ENCODE results near the gene RAI1. TPM values are rescaled to one million over a fixed set of nuclear protein-coding genes. Genes with fewer than 3 reads are reported as not detected.

RAI1 gene
- total and polyA plus RNA-seq, 10 donors: 5.4 to 61.9 (median 35.2) TPM

DNA sequence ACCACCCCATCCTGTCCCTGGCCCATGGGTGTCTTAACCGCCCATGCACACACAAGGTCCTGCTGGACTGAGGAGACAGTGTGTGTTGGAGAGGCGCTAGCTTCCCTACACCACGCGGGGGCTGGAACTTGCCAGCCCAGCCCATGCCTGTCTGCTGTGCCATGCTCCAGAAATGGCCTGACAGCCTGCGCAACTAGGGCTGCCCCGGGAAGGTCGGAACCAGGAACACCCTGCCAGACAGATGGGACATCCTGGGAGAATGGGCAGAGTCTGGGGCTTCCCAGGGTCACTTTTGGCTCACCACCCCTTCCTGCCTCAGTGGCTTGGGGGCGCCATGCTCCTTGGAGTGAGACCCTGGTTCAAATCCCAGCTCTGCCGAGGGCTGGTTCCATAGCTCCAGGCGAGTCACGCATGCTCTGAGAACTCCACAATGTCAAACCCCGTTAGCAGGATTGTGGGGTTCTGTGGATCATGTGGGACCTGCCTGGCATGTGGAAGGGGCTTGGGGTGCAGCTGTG lies 119.3 kb downstream of the RAI1 start:
- Histone ChIP-seq H3K4me1 (peaks cover 0 to 8% (median 0%) of the 10 kb centered on the region in 6 donors), H3K27me3 (replicated peaks in 1 of 7) (no peaks in the 10 kb centered on the region), H3K36me3 (peaks cover 0 to 89% (median 52%) of the 10 kb centered on the region in 6 donors), H3K9me3 (no peaks in the 10 kb centered on the region), H3K27ac (no peak overlapping the region), H3K4me3 (no peak overlapping the region)
- 74 to 96% (median 94%) methylated on average over 9 to 12 of the region's 12 CpGs for WGBS, 5 donors
- no peak for TF ChIP-seq POLR2A (IDR thresholded peaks at IDR 0.05)
- TF ChIP-seq POLR2AphosphoS5 (IDR thresholded peaks at IDR 0.05): peak in 1 of 3 donors; percentile 43
- no peak for DNase-seq
- intact Hi-C loops (cut with DNase I; ENCODE audit: low total_unique reads): no loop called here

DNA sequence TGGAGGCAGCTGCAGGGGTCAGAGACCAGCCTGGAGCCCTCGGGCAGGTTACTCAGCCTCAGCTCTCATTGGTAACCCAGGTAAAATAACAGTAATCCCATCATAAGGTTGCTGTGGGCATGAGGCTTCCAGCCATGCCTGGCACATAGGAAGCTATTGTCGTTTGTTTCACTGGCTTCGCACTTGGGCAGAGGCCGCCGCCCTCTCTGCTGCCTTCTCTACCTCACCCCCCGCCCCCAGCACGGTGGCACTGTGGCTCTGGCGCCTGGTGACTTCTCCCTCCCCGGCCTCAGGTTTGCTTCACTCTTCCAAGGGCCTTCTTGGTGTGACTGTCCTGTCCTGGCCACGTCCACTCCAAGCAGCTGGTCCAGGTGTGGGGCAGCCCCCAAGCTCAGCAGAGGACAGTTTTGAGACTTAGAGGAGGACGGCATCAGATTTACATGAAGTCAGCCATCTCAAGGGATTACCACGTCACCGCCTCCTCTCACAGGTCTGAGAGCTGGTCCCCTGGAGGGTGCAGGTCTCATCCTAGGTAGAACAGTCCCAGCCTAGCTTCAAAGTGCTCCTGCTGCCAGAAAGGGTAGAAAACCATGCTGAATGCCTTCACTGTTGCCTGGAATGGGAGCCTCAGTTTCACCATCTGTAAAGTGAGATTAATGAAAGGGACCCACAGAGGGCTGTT lies 120.7 kb downstream of the RAI1 start:
- no peak for DNase-seq
- H3K36me3 ChIP-seq: peaks cover 0 to 86% (median 41%) of the 10 kb centered on the region in 6 donors
- H3K27me3 ChIP-seq (replicated peaks in 1 of 7): no peaks in the 10 kb centered on the region
- no peak overlapping the region for H3K4me3 ChIP-seq
- peaks cover 0 to 8% (median 0%) of the 10 kb centered on the region in 6 donors for H3K4me1 ChIP-seq
- H3K9me3 ChIP-seq: no peaks in the 10 kb centered on the region
- H3K27ac ChIP-seq: no peak overlapping the region
- no peak for TF ChIP-seq POLR2A (IDR thresholded peaks at IDR 0.05)
- TF ChIP-seq, protein P1, sequence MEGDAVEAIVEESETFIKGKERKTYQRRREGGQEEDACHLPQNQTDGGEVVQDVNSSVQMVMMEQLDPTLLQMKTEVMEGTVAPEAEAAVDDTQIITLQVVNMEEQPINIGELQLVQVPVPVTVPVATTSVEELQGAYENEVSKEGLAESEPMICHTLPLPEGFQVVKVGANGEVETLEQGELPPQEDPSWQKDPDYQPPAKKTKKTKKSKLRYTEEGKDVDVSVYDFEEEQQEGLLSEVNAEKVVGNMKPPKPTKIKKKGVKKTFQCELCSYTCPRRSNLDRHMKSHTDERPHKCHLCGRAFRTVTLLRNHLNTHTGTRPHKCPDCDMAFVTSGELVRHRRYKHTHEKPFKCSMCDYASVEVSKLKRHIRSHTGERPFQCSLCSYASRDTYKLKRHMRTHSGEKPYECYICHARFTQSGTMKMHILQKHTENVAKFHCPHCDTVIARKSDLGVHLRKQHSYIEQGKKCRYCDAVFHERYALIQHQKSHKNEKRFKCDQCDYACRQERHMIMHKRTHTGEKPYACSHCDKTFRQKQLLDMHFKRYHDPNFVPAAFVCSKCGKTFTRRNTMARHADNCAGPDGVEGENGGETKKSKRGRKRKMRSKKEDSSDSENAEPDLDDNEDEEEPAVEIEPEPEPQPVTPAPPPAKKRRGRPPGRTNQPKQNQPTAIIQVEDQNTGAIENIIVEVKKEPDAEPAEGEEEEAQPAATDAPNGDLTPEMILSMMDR (IDR thresholded peaks at IDR 0.05 in 8 of 11, conservative IDR thresholded peaks at IDR 0.05 in 3 of 11): no peak
- TF ChIP-seq POLR2AphosphoS5 (IDR thresholded peaks at IDR 0.05): no peak
- intact Hi-C loops (cut with DNase I; ENCODE audit: low total_unique reads): no loop called here
- 83 to 94% (median 89%) methylated on average over 12 to 13 of the region's 13 CpGs for WGBS, 5 donors

DNA sequence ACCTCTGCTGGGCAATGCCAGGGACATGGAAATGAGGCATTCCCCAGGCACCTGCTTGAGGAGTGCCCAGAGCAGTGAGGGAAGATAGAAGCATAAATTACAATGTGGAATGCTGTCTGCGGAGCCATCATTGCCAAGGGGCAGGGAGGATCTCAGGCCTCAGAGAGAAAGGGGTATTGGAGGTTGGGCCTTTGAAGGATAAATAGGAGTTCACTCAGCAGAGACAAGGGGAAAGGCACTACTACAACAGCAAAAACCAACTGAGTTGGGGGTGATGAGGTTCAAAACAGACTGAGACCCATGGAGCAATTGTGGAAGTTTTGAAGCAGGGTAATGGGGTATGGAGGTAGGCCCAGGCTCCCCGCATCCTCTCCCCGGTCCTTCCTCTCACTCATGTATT lies 122.7 kb downstream of the RAI1 start:
- 93 to 97% (median 96%) methylated on average over 3 of the region's 3 CpGs for WGBS, 5 donors
- H3K27ac ChIP-seq: no peak overlapping the region
- H3K27me3 ChIP-seq (replicated peaks in 1 of 7): no peaks in the 10 kb centered on the region
- H3K9me3 ChIP-seq: no peaks in the 10 kb centered on the region
- intact Hi-C loops (cut with DNase I; ENCODE audit: low total_unique reads): no loop called here
- peaks cover 0 to 80% (median 23%) of the 10 kb centered on the region in 6 donors for H3K36me3 ChIP-seq
- no peak overlapping the region for H3K4me3 ChIP-seq
- no peak for DNase-seq
- TF ChIP-seq POLR2A (IDR thresholded peaks at IDR 0.05) (no peak), POLR2AphosphoS5 (IDR thresholded peaks at IDR 0.05) (no peak)
- TF ChIP-seq, protein P1 (IDR thresholded peaks at IDR 0.05 in 8 of 11, conservative IDR thresholded peaks at IDR 0.05 in 3 of 11): no peak
- H3K4me1 ChIP-seq: peaks cover 0 to 20% (median 1%) of the 10 kb centered on the region in 6 donors

DNA sequence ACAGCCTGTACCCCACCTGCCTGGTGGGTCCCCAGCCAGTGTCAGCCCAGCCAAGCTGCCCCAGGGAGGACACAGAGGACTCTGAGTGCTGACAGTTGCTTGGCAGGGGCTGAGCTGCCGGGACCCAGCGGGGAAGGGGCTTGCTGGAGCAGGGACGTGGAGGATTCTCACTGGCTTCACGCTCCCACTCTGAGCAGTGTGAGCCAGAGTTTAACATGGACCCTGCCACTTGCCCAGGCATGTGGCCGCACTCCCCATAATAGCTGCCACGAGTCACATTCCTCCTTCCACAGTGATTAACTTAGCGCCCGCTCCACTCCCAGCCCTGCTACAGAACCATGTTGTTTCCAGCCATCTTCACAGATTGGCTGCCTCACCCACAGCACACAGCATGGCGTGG lies 124.3 kb downstream of the RAI1 start:
- H3K27ac ChIP-seq: no peak overlapping the region
- H3K4me1 ChIP-seq: peaks cover 0 to 32% (median 7%) of the 10 kb centered on the region in 6 donors
- no peak overlapping the region for H3K4me3 ChIP-seq
- H3K27me3 ChIP-seq (replicated peaks in 1 of 7): no peaks in the 10 kb centered on the region
- no peaks in the 10 kb centered on the region for H3K9me3 ChIP-seq
- intact Hi-C loops (cut with DNase I; ENCODE audit: low total_unique reads): no loop called here
- TF ChIP-seq, protein P1 (IDR thresholded peaks at IDR 0.05 in 8 of 11, conservative IDR thresholded peaks at IDR 0.05 in 3 of 11): no peak
- TF ChIP-seq POLR2AphosphoS5 (IDR thresholded peaks at IDR 0.05): peak in 2 of 3 donors; percentile 12 to 56
- H3K36me3 ChIP-seq: peaks cover 0 to 83% (median 26%) of the 10 kb centered on the region in 6 donors
- 82 to 92% (median 89%) methylated on average over 6 to 9 of the region's 9 CpGs for WGBS, 5 donors
- DNase-seq: no peak

Measured in spleen (tissue), 11 donors.